ENCODE measurements around the gene ASIP.

The ASIP gene

DNA sequence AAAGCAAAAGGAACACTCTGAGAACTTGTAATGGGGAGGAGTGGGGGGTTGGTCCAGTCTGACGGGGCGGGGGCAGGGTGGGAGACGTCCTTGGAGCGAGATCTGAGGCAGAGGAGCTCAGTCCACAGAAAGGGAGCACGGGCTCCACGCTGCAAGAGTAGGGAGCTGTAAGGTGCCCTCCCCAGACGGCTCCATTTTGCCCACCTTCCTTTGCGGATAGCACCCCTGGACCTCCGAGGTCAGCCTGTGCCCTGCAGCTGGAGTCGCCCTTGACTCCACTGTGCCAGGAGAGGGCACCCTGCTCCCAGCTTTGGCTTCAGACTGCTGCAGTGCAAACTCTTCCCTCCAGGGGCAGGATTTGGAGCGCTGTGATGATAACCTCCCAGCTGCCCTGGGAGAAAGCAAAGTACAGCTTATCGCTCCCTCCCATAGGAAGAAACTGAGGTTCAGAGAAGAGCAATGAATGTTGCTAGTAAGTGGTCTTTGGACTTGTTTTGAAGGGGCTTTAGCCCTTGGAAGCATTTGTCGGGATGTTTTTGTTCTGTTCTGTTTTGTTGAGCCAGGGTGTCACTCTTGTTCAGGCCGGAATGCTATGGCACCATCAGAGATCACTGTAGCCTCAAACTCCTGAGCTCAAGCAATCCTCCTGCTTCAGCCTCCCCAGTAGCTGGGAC lies 71.5 kb downstream of the ASIP start:
- peak; percentile 91 for DNase-seq

DNA sequence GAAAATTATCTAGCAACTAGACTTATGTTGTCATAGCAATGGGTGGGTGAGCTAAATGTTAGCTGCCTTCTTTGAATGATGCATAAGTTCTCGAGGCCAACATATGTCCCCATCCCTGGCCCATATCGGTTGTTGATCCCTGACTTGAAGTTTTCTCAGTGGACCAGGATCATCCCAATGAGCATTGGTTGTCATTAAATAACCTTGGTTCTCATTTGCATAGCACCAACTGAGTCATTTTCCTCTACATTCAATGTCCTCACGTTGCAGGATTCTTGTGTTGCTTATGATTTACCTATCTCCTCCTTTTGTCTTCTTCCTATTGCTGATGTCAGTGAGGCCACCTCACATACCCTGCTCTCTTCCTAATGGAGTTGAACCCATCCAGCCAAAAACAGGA lies 74.0 kb downstream of the ASIP start:
- DNase-seq = no peak

DNA sequence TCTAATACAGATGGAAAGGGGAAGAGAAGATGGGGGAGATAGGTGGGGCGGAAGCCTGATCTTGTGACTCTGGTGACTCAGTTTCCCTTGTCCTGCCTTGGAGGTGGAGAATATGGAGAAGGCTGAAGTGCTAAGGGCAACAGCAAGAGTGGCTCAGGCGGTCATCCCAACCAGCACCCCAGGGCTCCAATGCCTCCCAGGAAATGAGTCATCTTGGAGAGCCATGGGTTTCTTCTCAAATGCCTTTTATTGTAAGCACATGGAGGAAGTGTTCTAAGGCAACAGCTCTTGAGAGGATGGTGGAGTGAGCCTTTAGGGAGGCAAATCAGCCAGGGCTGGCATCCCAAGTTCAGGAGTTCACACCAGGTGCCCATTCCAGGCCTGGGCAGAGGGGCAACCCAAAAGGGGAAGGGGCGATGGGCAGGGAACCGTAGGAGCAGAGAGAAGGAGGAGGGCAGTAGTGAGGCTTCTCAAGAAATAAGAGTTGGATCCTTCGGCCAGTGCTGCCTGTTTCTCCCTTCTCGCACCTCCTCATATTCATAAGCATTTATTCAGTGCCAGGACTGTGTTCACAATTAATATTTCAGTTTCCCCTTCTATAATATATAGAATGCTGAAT lies 75.1 kb downstream of the ASIP start:
- no peak for DNase-seq
